MM.1S (cell line): ENCODE results near the gene PPP1R9A.

Source experiments
- DNase-seq: peaks from one replicate; pipeline ENCODE4 v3.0.0-alpha.2; 2015
- H2AFZ ChIP-seq: fragments of 300-600 bp; sonication (generic); 2 replicates; pipeline ENCODE4 v1.6.0; 2016; ENCODE audit warnings: antibody characterized with exemption, low read length
- H3F3A ChIP-seq: fragments of 300-600 bp; sonication (generic); 2 replicates; pipeline ENCODE4 v1.6.1; 2016; ENCODE audit warnings: mild to moderate bottlenecking, antibody characterized with exemption, low read length, moderate library complexity, mixed read lengths; ENCODE audit not compliant: insufficient read depth
- H3K27ac ChIP-seq: fragments of 300-600 bp; sonication (generic); 2 replicates; pipeline ENCODE4 v1.5.1; 2016; ENCODE audit warnings: mild to moderate bottlenecking, low read length
- H3K27me3 ChIP-seq: fragments of 300-600 bp; sonication (generic); replicated peaks from 2 replicates; pipeline ENCODE4 v1.6.0; 2016; ENCODE audit warnings: low read length; ENCODE audit not compliant: insufficient read depth
- H3K36me3 ChIP-seq: fragments of 300-600 bp; sonication (generic); replicated peaks from 2 replicates; pipeline ENCODE4 v1.6.1; 2016; ENCODE audit warnings: mild to moderate bottlenecking, low read length, mixed read lengths; ENCODE audit not compliant: insufficient read depth
- H3K4me1 ChIP-seq: fragments of 300-600 bp; sonication (generic); 2 replicates; pipeline ENCODE4 v1.6.1; 2016; ENCODE audit warnings: low read length, mixed read lengths
- H3K4me2 ChIP-seq: fragments of 300-600 bp; sonication (generic); 2 replicates; pipeline ENCODE4 v1.6.0; 2016; ENCODE audit warnings: low read depth, low read length
- H3K4me3 ChIP-seq: fragments of 300-600 bp; sonication (generic); 2 replicates; pipeline ENCODE4 v1.5.1; 2016; ENCODE audit warnings: low read length, mixed read lengths
- H3K79me2 ChIP-seq: fragments of 300-600 bp; sonication (generic); 2 replicates; pipeline ENCODE4 v1.6.1; 2016; ENCODE audit warnings: mixed run types, low read length, mixed read lengths
- H3K9ac ChIP-seq: fragments of 300-600 bp; sonication (generic); 2 replicates; pipeline ENCODE4 v1.6.1; 2016; ENCODE audit warnings: low read length, mixed read lengths
- H3K9me2 ChIP-seq: fragments of 300-600 bp; sonication (generic); replicated peaks from 2 replicates; pipeline ENCODE4 v1.6.1; 2016; ENCODE audit warnings: mild to moderate bottlenecking, low read length, mixed read lengths; ENCODE audit not compliant: insufficient read depth
- H3K9me3 ChIP-seq: fragments of 300-600 bp; sonication (generic); replicated peaks from 2 replicates; pipeline ENCODE4 v1.6.1; 2016; ENCODE audit warnings: mild to moderate bottlenecking, low read length, mixed read lengths; ENCODE audit not compliant: insufficient read depth
- H4K20me1 ChIP-seq: fragments of 300-600 bp; sonication (generic); 2 replicates; pipeline ENCODE4 v1.6.1; 2016; ENCODE audit warnings: mild to moderate bottlenecking, low read length, moderate library complexity, mixed read lengths; ENCODE audit not compliant: insufficient read depth
- CTCF ChIP-seq: fragments of 300-600 bp; sonication (generic); IDR thresholded peaks from 2 replicates; pipeline ENCODE4 v1.5.1; 2016; ENCODE audit warnings: antibody characterized with exemption, low read length, mixed read lengths
- EZH2 ChIP-seq: fragments of 300-600 bp; sonication (generic); optimal IDR thresholded peaks from 2 replicates; pipeline ENCODE3; 2017; ENCODE audit warnings: low read depth, mild to moderate bottlenecking, antibody characterized with exemption, low read length, mixed read lengths
- EZH2phosphoT487 ChIP-seq: fragments of 300-600 bp; sonication (generic); IDR thresholded peaks from 2 replicates; pipeline ENCODE4 v1.6.1; 2018; ENCODE audit warnings: antibody characterized with exemption, low read length

The PPP1R9A gene

GRCh38 chr7:94903971-94904370 is 3.4 kb upstream of the PPP1R9A start:
- no peak overlapping the region for H3K9ac ChIP-seq
- no peaks in the 10 kb centered on the region for H4K20me1 ChIP-seq
- no peak overlapping the region for H3K4me3 ChIP-seq
- no peaks in the 10 kb centered on the region for H3K9me2 ChIP-seq
- H3K79me2 ChIP-seq: no peaks in the 10 kb centered on the region
- no peaks in the 10 kb centered on the region for H3F3A ChIP-seq
- no peaks in the 10 kb centered on the region for H3K9me3 ChIP-seq
- peak; percentile 25 for DNase-seq
- TF ChIP-seq CTCF (no peak), EZH2 (no peak), EZH2phosphoT487 (no peak)
- H3K27me3 ChIP-seq: no peaks in the 10 kb centered on the region
- H2AFZ ChIP-seq: no peak overlapping the region
- no peaks in the 10 kb centered on the region for H3K36me3 ChIP-seq
- no peaks in the 10 kb centered on the region for H3K4me1 ChIP-seq
- H3K4me2 ChIP-seq: no peak overlapping the region
- no peak overlapping the region for H3K27ac ChIP-seq

GRCh38 chr7:94904982-94905381 is 2.4 kb upstream of the PPP1R9A start:
- Histone ChIP-seq H3K27ac (no peak overlapping the region), H3F3A (no peaks in the 10 kb centered on the region), H3K4me3 (no peak overlapping the region), H3K36me3 (no peaks in the 10 kb centered on the region), H3K79me2 (no peaks in the 10 kb centered on the region), H3K9me2 (no peaks in the 10 kb centered on the region), H3K4me1 (no peaks in the 10 kb centered on the region), H3K4me2 (no peak overlapping the region), H2AFZ (no peak overlapping the region), H3K9ac (no peak overlapping the region), H4K20me1 (no peaks in the 10 kb centered on the region), H3K27me3 (no peaks in the 10 kb centered on the region), H3K9me3 (no peaks in the 10 kb centered on the region)
- DNase-seq: no peak
- TF ChIP-seq EZH2 (no peak), EZH2phosphoT487 (no peak), CTCF (no peak)

GRCh38 chr7:94906065-94906851 is 1.1 kb upstream of the PPP1R9A start:
- Histone ChIP-seq H3K9me3 (no peaks in the 10 kb centered on the region), H3K4me1 (no peaks in the 10 kb centered on the region)

More at GRCh38 chr7:94906065-94906851, 1.1 kb upstream of the PPP1R9A start:
- Histone ChIP-seq H2AFZ (no peak overlapping the region), H3K79me2 (no peaks in the 10 kb centered on the region), H3K4me2 (no peak overlapping the region), H3K36me3 (no peaks in the 10 kb centered on the region), H3K9me2 (no peaks in the 10 kb centered on the region), H3K27ac (no peak overlapping the region), H3K9ac (no peak overlapping the region), H4K20me1 (no peaks in the 10 kb centered on the region), H3F3A (no peaks in the 10 kb centered on the region), H3K27me3 (no peaks in the 10 kb centered on the region), H3K4me3 (no peak overlapping the region)
- no peak for TF ChIP-seq EZH2
- no peak for TF ChIP-seq CTCF
- TF ChIP-seq EZH2phosphoT487: no peak
- DNase-seq: no peak
